Effector memory CD8-positive, alpha-beta T cell (primary cell): ENCODE data around the gene YPEL1.
A peak's percentile ranks its signal among the peaks of the same experiment; 100 is the strongest.
"Not testable (repeated sequence)": the region's sequence is repeated elsewhere in the genome, so short reads cannot be mapped to it uniquely, and the experiment has no call there.

Experiments used
- ATAC-seq: fragments of 150-1000 bp; cut with Tn5 transposase; replicated peaks from 2 replicates; pipeline ENCODE4 v1.10.0; 2021; ENCODE audit warnings: mild to moderate bottlenecking, moderate library complexity
- DNase-seq, 3 experiments: peaks; one replicate each; pipeline ENCODE4 v3.0.0; 2021
- H3K27ac Mint-ChIP-seq, 2 donors: one replicate each; pipeline ENCODE4 v1.8.0; 2022; ENCODE audit warnings: mild to moderate bottlenecking in 2 of 2, mixed read lengths in 2 of 2, moderate library complexity in 2 of 2
- H3K27me3 Mint-ChIP-seq, 2 donors: one replicate each; pipeline ENCODE4 v1.8.0; 2022; ENCODE audit warnings: mixed read lengths in 2 of 2
- H3K36me3 Mint-ChIP-seq: one replicate; pipeline ENCODE4 v1.8.0; 2022; ENCODE audit warnings: mild to moderate bottlenecking, moderate library complexity, mixed read lengths; ENCODE audit not compliant: insufficient read depth
- H3K4me1 Mint-ChIP-seq, 2 donors: one replicate each; pipeline ENCODE4 v1.8.0; 2022; ENCODE audit warnings: low read depth in 2 of 2, mixed read lengths in 2 of 2
- H3K4me3 Mint-ChIP-seq, 2 donors: one replicate each; pipeline ENCODE4 v1.8.0; 2022; ENCODE audit warnings: mild to moderate bottlenecking in 2 of 2, mixed read lengths in 2 of 2, moderate library complexity in 2 of 2
- H3K9me3 Mint-ChIP-seq, 2 donors: one replicate each; pipeline ENCODE4 v1.8.0; 2022; ENCODE audit warnings: mixed read lengths in 2 of 2

YPEL1 gene

DNA sequence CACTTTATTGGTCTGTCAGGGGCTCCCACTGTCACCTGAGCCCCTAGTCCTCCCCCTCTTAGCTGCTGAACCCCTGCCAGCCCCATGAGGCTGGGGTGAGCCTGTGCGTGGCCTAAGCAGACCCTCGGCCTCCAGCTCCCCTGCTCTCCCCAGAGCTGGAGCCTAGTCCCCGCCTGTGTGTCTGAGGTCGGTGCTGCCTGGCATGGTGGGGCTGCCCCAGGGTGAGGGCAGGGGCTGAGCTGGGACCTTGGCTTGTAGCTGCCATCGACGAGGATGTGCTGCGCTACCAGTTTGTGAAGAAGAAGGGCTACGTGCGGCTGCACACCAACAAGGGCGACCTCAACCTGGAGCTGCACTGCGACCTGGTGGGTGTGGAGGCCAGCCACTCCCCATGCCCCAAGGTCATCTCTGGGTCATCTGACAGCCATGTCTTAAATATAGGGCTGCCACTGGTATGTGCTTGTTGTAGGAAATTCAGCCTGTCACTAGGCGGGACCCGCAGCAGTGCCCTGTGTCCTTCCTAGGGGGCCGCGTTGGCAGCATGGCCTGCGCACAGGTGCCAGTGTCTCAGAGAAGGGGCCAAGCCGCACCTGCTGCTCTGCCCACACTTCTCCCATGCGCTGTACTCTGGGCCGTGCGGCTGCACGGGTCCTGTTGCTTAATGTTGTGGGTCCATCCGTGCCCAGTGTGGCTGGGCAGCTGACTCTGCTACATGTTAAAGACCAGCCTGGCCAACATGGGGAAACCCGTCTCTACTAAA lies 48.8 kb downstream of the YPEL1 start:
- ATAC-seq (no peak), DNase-seq (no peak)
- peaks cover 45% of the 10 kb centered on the region for H3K36me3 Mint-ChIP-seq

DNA sequence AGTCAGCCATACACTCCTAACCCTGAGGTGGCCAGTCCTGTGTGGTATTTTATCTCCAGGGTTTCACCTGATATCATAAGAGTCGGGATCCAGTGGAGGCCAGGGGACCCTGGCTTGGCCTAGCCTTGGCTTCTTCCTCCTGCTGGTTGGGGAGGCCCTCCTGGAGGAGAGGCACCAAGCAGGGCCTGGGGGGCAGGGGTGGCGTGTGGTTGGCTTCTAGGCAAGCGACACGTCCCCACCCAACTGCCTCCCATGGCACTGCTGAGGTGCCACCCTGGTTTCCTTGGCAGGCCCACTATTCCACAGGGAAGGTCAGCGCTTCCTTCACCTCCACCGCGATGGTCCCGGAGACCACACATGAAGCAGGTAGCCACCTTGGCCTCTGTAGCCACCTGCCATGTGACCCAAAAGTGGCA lies 49.4 kb downstream of the YPEL1 start:
- H3K9me3 Mint-ChIP-seq: no peaks in the 10 kb centered on the region
- H3K36me3 Mint-ChIP-seq: peaks cover 46% of the 10 kb centered on the region
- peaks cover 7 to 13% of the 10 kb centered on the region in 2 donors for H3K4me1 Mint-ChIP-seq
- H3K27me3 Mint-ChIP-seq: no peaks in the 10 kb centered on the region
- ATAC-seq: no peak
- no peak overlapping the region for H3K27ac Mint-ChIP-seq
- no peak for DNase-seq
- H3K4me3 Mint-ChIP-seq: no peak overlapping the region

More for the DNA sequence above, 48.8 kb downstream of the YPEL1 start:
- Mint-ChIP-seq H3K27ac (peak overlapping the region; percentile 19 to 75), H3K27me3 (no peaks in the 10 kb centered on the region), H3K4me1 (peaks cover 7 to 15% of the 10 kb centered on the region in 2 donors), H3K9me3 (no peaks in the 10 kb centered on the region), H3K4me3 (no peak overlapping the region)

DNA sequence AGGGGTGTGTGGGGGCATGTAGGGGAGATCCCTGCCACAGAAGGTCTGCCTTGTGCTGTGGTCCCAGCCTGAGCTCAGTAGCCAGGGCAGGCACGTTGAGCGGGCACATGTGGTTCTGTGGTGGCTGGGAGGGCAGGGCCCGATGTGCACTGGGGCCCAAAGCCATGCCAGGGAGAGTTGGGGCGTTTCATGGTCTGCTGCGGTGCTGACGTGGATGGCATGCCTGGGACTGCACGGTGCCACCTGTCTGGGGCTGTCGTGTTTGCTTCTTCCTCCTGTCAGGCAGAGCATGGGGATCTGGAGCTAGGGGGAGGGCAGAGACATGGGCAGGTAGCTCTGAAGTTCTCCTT lies 50.5 kb downstream of the YPEL1 start:
- Mint-ChIP-seq H3K36me3 (peaks cover 48% of the 10 kb centered on the region), H3K27ac (peak overlapping the region; percentile 36 to 60)
- no peak for ATAC-seq

DNA sequence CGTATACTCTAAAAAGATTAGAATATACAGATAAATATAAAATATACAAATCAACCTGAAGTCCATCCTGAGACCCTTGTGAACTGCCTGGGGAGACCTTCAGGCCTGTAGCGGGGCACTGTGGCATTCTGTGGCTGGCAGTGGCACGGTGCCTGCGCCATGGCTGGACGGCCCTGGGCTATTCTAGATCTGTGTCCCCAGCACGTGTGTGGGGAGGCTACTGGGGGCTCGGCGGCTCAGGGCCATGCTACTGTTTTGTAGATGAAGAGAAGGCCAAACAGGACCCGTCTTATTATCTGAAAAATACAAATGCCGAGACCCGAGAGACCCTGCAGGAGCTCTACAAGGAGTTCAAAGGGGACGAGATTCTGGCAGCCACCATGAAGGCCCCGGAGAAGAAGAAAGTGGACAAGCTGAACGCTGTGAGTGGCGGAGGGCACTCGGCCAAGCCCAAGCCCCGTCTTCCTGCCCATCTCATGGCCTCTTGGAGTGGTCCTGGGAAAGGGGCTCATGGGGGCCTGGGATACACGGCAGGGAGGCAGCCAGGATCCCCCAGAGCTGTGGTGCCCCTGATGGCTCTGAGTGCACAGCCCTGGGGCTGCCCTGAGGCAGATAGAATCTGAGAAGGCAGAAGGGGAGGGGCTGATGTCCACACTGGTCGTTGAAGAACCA lies 51.0 kb downstream of the YPEL1 start:
- peaks cover 7 to 8% of the 10 kb centered on the region in 2 donors for H3K4me1 Mint-ChIP-seq
- H3K36me3 Mint-ChIP-seq: peaks cover 46% of the 10 kb centered on the region
- H3K4me3 Mint-ChIP-seq: no peak overlapping the region
- no peaks in the 10 kb centered on the region for H3K9me3 Mint-ChIP-seq
- DNase-seq (no peak), ATAC-seq (no peak)
- H3K27me3 Mint-ChIP-seq: no peaks in the 10 kb centered on the region
- peak overlapping the region; percentile 36 to 60 for H3K27ac Mint-ChIP-seq

More for the DNA sequence above, 50.5 kb downstream of the YPEL1 start:
- H3K4me1 Mint-ChIP-seq: peaks cover 7 to 10% of the 10 kb centered on the region in 2 donors
- H3K9me3 Mint-ChIP-seq: no peaks in the 10 kb centered on the region
- no peaks in the 10 kb centered on the region for H3K27me3 Mint-ChIP-seq
- no peak overlapping the region for H3K4me3 Mint-ChIP-seq
- DNase-seq: no peak

- Mint-ChIP-seq H3K27me3 (no peaks in the 10 kb centered on the region), H3K4me3 (no peak overlapping the region), H3K9me3 (no peaks in the 10 kb centered on the region), H3K4me1 (no peaks in the 10 kb centered on the region), H3K27ac (no peak overlapping the region), H3K36me3 (peaks cover 45% of the 10 kb centered on the region)
- DNase-seq (no peak), ATAC-seq (no peak)
Measured at GRCh38 chr22:21683401-21683811, 52.2 kb downstream of the YPEL1 start.

DNA sequence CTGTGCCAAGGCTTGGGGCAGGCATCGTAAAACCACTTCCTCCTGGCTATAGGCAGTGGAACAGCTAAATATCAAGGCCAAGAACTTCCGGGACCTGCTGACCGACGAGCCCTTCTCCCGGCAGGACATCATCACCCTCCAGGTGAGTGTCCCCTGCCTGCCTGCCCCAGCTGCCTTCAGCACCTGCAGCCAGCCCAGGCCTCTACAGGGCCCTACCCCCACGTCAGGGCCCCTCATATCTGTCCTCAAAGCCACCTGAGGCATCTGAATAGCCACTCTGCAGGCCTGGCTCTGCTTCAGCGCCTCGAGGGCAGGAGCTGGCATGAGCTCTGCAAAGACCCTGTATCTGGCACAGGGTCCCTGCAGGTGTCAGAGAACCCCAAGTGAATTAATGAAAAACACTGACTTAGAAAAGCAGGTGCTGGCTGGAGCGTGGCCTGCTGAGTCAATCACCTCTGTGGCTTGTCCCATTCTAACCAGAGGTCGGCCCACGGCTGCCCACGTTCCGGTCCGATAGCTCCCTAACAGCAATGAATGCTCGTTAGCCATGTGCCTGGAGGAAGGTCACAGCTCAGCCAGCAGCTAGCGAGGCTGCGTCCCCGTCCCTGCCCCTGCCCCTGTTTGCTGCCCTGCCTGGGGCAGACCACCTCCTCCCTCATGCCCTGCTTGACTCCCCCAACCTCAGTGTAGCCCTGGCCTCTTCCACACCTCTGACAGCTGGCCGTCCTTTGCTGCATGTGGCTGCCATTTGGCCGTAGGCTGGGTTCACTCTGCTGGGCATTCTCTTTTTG lies 53.0 kb downstream of the YPEL1 start:
- H3K27me3 Mint-ChIP-seq: no peaks in the 10 kb centered on the region
- H3K36me3 Mint-ChIP-seq: peaks cover 47% of the 10 kb centered on the region
- DNase-seq: no peak
- H3K27ac Mint-ChIP-seq: no peak overlapping the region
- ATAC-seq: no peak
- H3K4me3 Mint-ChIP-seq: no peak overlapping the region
- H3K9me3 Mint-ChIP-seq: no peaks in the 10 kb centered on the region
- no peaks in the 10 kb centered on the region for H3K4me1 Mint-ChIP-seq

GRCh38 chr22:21681566-21682370 lies 53.8 kb downstream of the YPEL1 start:
- ATAC-seq (no peak), DNase-seq (no peak)
- H3K4me3 Mint-ChIP-seq: no peak overlapping the region
- H3K36me3 Mint-ChIP-seq: peaks cover 47% of the 10 kb centered on the region
- H3K9me3 Mint-ChIP-seq: no peaks in the 10 kb centered on the region
- H3K27ac Mint-ChIP-seq: peak overlapping the region; percentile 39 to 66
- H3K27me3 Mint-ChIP-seq: no peaks in the 10 kb centered on the region
- no peaks in the 10 kb centered on the region for H3K4me1 Mint-ChIP-seq

- Mint-ChIP-seq H3K9me3 (no peaks in the 10 kb centered on the region), H3K27ac (peak overlapping the region; percentile 39 to 66), H3K36me3 (peaks cover 46% of the 10 kb centered on the region), H3K4me3 (no peak overlapping the region), H3K27me3 (no peaks in the 10 kb centered on the region), H3K4me1 (peaks cover 0 to under 1% of the 10 kb centered on the region in 2 donors)
- no peak for ATAC-seq
- no peak for DNase-seq
Measured at GRCh38 chr22:21680830-21681565, 54.6 kb downstream of the YPEL1 start.

DNA sequence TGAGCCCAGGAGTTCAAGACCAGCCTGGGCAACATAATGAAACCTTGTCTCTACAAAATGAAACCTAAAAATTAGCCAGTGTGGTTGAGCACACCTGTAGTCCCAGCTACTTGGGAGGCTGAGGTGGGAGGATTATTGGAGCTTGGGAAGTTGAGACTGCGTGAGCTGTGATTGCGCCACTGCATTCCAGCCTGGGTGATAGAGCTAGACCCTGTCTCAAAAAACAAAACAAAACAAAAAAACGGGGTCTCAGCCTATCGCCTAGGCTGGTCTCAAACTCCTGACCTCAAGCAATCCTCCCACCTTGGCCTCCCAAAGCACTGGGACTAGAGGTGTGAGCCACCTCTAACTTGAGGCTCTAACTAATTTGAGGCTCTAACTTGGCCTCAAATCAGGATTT lies 56.2 kb downstream of the YPEL1 start:
- Mint-ChIP-seq H3K9me3 (no peaks in the 10 kb centered on the region), H3K36me3 (peaks cover 50% of the 10 kb centered on the region), H3K27me3 (no peaks in the 10 kb centered on the region)

DNA sequence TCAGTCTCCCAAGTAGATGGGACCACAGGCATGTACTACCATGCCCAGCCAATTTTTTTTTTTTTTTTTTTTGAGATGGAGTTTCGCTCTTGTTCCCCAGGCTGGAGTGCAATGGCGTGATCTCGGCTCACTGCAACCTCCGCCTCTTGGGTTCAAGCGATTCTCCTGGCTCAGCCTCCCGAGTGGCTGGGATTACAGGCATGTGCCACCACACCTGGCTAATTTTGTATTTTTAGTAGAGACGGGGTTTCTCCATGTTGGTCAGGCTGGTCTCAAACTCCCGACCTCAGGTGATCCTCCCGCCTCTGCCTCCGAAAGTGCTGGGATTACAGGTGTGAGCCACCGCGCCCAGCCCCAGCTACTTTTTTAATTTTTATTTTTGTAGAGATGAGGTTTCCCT lies 56.8 kb downstream of the YPEL1 start:
- not testable (repeated sequence) for ATAC-seq, H3K27me3 Mint-ChIP-seq, H3K4me3 Mint-ChIP-seq, DNase-seq, H3K4me1 Mint-ChIP-seq, H3K9me3 Mint-ChIP-seq
- Mint-ChIP-seq H3K27ac (peak overlapping the region in 1 of 2 donors; percentile 32), H3K36me3 (peaks cover 47% of the 10 kb centered on the region)

More for the DNA sequence above, 56.2 kb downstream of the YPEL1 start:
- Mint-ChIP-seq H3K4me3 (no peak overlapping the region), H3K27ac (no peak overlapping the region), H3K4me1 (peaks cover 0 to 7% of the 10 kb centered on the region in 2 donors)
- DNase-seq: no peak
- ATAC-seq: no peak

- Mint-ChIP-seq H3K27me3 (no peaks in the 10 kb centered on the region), H3K36me3 (peaks cover 51% of the 10 kb centered on the region), H3K4me1 (peaks cover 5 to 7% of the 10 kb centered on the region in 2 donors), H3K9me3 (no peaks in the 10 kb centered on the region), H3K4me3 (no peak overlapping the region), H3K27ac (no peak overlapping the region)
- ATAC-seq: no peak
- DNase-seq: no peak
Measured at GRCh38 chr22:21677606-21678443, 57.8 kb downstream of the YPEL1 start.
